ENCODE data around the gene CFAP299. TPM values are rescaled to one million over a fixed set of nuclear protein-coding genes. Genes with fewer than 3 reads are reported as not detected.

CFAP299 gene
- total RNA-seq, 1 donor from 2014 or later, result not detected

GRCh38 chr4:80495865-80496264, 160.3 kb downstream of the CFAP299 start:
- H3K27ac Mint-ChIP-seq (ENCODE audit: unreplicated experiment), result no peak overlapping the region
- no peak overlapping the region for H3K4me3 Mint-ChIP-seq (ENCODE audit: unreplicated experiment)
- TF ChIP-seq CTCF (IDR thresholded peaks at IDR 0.05; ENCODE audit: unreplicated experiment), result no peak
- H3K36me3 Mint-ChIP-seq (ENCODE audit: low read depth, unreplicated experiment), result no peaks in the 10 kb centered on the region
- H3K27me3 Mint-ChIP-seq (ENCODE audit: unreplicated experiment), result peaks cover 3% of the 10 kb centered on the region
- no peak for DNase-seq (ENCODE audit: low spot score)
- H3K4me1 Mint-ChIP-seq (ENCODE audit: unreplicated experiment), result no peaks in the 10 kb centered on the region
- H3K9me3 Mint-ChIP-seq (ENCODE audit: unreplicated experiment), result no peaks in the 10 kb centered on the region

- no peak for DNase-seq (ENCODE audit: low spot score)
- Mint-ChIP-seq H3K27ac (ENCODE audit: unreplicated experiment) (no peak overlapping the region), H3K4me1 (ENCODE audit: unreplicated experiment) (no peaks in the 10 kb centered on the region), H3K27me3 (ENCODE audit: unreplicated experiment) (peaks cover 3% of the 10 kb centered on the region), H3K36me3 (ENCODE audit: low read depth, unreplicated experiment) (no peaks in the 10 kb centered on the region), H3K4me3 (ENCODE audit: unreplicated experiment) (no peak overlapping the region), H3K9me3 (ENCODE audit: unreplicated experiment) (no peaks in the 10 kb centered on the region)
- no peak for TF ChIP-seq CTCF (IDR thresholded peaks at IDR 0.05; ENCODE audit: unreplicated experiment)
Observed at GRCh38 chr4:80498725-80499124, 163.2 kb downstream of the CFAP299 start.

GRCh38 chr4:80500613-80501012, 165.1 kb downstream of the CFAP299 start:
- H3K9me3 Mint-ChIP-seq (ENCODE audit: unreplicated experiment), result no peaks in the 10 kb centered on the region
- H3K27me3 Mint-ChIP-seq (ENCODE audit: unreplicated experiment), result peaks cover 4% of the 10 kb centered on the region
- no peak overlapping the region for H3K27ac Mint-ChIP-seq (ENCODE audit: unreplicated experiment)
- DNase-seq (ENCODE audit: low spot score), result no peak
- H3K4me1 Mint-ChIP-seq (ENCODE audit: unreplicated experiment), result no peaks in the 10 kb centered on the region
- no peak for TF ChIP-seq CTCF (IDR thresholded peaks at IDR 0.05; ENCODE audit: unreplicated experiment)
- no peaks in the 10 kb centered on the region for H3K36me3 Mint-ChIP-seq (ENCODE audit: low read depth, unreplicated experiment)
- H3K4me3 Mint-ChIP-seq (ENCODE audit: unreplicated experiment), result no peak overlapping the region

GRCh38 chr4:80507077-80507476, 171.5 kb downstream of the CFAP299 start:
- no peak overlapping the region for H3K4me3 Mint-ChIP-seq (ENCODE audit: unreplicated experiment)
- DNase-seq (ENCODE audit: low spot score), result no peak
- H3K27ac Mint-ChIP-seq (ENCODE audit: unreplicated experiment), result no peak overlapping the region
- TF ChIP-seq CTCF (IDR thresholded peaks at IDR 0.05; ENCODE audit: unreplicated experiment), result no peak
- no peaks in the 10 kb centered on the region for H3K9me3 Mint-ChIP-seq (ENCODE audit: unreplicated experiment)
- peaks cover 1% of the 10 kb centered on the region for H3K27me3 Mint-ChIP-seq (ENCODE audit: unreplicated experiment)
- no peaks in the 10 kb centered on the region for H3K36me3 Mint-ChIP-seq (ENCODE audit: low read depth, unreplicated experiment)
- H3K4me1 Mint-ChIP-seq (ENCODE audit: unreplicated experiment), result no peaks in the 10 kb centered on the region

- Mint-ChIP-seq H3K4me1 (ENCODE audit: unreplicated experiment) (no peaks in the 10 kb centered on the region), H3K27me3 (ENCODE audit: unreplicated experiment) (peaks cover 1% of the 10 kb centered on the region), H3K36me3 (ENCODE audit: low read depth, unreplicated experiment) (no peaks in the 10 kb centered on the region), H3K4me3 (ENCODE audit: unreplicated experiment) (no peak overlapping the region), H3K9me3 (ENCODE audit: unreplicated experiment) (no peaks in the 10 kb centered on the region), H3K27ac (ENCODE audit: unreplicated experiment) (no peak overlapping the region)
- DNase-seq (ENCODE audit: low spot score), result no peak
- no peak for TF ChIP-seq CTCF (IDR thresholded peaks at IDR 0.05; ENCODE audit: unreplicated experiment)
Observed at GRCh38 chr4:80507507-80507906, 172.0 kb downstream of the CFAP299 start.

Data from endothelial cell (in vitro differentiated cells).